Osteocyte (in vitro differentiated cells): ENCODE results near the gene ADM2. TPM values are rescaled to one million over a fixed set of nuclear protein-coding genes. Genes with fewer than 3 reads are reported as not detected.
A peak's percentile ranks its signal among the peaks of the same experiment; 100 is the strongest.

Experiments
- DNase-seq: peaks from one replicate; pipeline ENCODE4 v3.0.0; 2021; ENCODE audit warnings: mixed read lengths; ENCODE audit not compliant: unreplicated experiment; ENCODE audit errors: extremely low spot score
- H3K27ac Mint-ChIP-seq: one replicate; pipeline ENCODE4 v1.8.0; 2021; ENCODE audit warnings: mild to moderate bottlenecking, mixed read lengths; ENCODE audit not compliant: unreplicated experiment
- H3K27me3 Mint-ChIP-seq: one replicate; pipeline ENCODE4 v1.8.0; 2021; ENCODE audit warnings: mixed read lengths; ENCODE audit not compliant: unreplicated experiment
- H3K36me3 Mint-ChIP-seq: one replicate; pipeline ENCODE4 v1.8.0; 2021; ENCODE audit warnings: mixed read lengths; ENCODE audit not compliant: unreplicated experiment
- H3K4me1 Mint-ChIP-seq: one replicate; pipeline ENCODE4 v1.8.0; 2021; ENCODE audit warnings: mixed read lengths; ENCODE audit not compliant: unreplicated experiment
- H3K4me3 Mint-ChIP-seq: one replicate; pipeline ENCODE4 v1.8.0; 2021; ENCODE audit warnings: mild to moderate bottlenecking, moderate library complexity, mixed read lengths; ENCODE audit not compliant: unreplicated experiment
- H3K9me3 Mint-ChIP-seq: one replicate; pipeline ENCODE4 v1.8.0; 2021; ENCODE audit warnings: mixed read lengths; ENCODE audit not compliant: unreplicated experiment
- total RNA-seq: library from RNA; stranded (reverse); gene quantifications from 2 replicates; pipeline ENCODE4 v1.2.1, GENCODE V29; 2021
- TF ChIP-seq, protein P1 (sequence below): fragments of 200-600 bp; sonication (generic); IDR thresholded peaks from 2 replicates; pipeline ENCODE4 v1.5.0; 2021; ENCODE audit warnings: antibody characterized with exemption, mild to moderate bottlenecking, moderate library complexity

ADM2 gene
- total RNA-seq, 1 donor from 2014 or later = 21.1 TPM

- no peak overlapping the region for H3K27ac Mint-ChIP-seq
- no peak overlapping the region for H3K4me3 Mint-ChIP-seq
Measured at GRCh38 chr22:50443801-50444625, 37.3 kb upstream of the ADM2 start.

GRCh38 chr22:50444663-50445062, 36.7 kb upstream of the ADM2 start:
- TF ChIP-seq, protein P1, sequence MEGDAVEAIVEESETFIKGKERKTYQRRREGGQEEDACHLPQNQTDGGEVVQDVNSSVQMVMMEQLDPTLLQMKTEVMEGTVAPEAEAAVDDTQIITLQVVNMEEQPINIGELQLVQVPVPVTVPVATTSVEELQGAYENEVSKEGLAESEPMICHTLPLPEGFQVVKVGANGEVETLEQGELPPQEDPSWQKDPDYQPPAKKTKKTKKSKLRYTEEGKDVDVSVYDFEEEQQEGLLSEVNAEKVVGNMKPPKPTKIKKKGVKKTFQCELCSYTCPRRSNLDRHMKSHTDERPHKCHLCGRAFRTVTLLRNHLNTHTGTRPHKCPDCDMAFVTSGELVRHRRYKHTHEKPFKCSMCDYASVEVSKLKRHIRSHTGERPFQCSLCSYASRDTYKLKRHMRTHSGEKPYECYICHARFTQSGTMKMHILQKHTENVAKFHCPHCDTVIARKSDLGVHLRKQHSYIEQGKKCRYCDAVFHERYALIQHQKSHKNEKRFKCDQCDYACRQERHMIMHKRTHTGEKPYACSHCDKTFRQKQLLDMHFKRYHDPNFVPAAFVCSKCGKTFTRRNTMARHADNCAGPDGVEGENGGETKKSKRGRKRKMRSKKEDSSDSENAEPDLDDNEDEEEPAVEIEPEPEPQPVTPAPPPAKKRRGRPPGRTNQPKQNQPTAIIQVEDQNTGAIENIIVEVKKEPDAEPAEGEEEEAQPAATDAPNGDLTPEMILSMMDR = no peak
- no peak overlapping the region for H3K4me3 Mint-ChIP-seq
- H3K36me3 Mint-ChIP-seq = peaks cover 14% of the 10 kb centered on the region
- H3K27me3 Mint-ChIP-seq = no peaks in the 10 kb centered on the region
- DNase-seq = no peak
- peak overlapping the region; percentile 38 for H3K27ac Mint-ChIP-seq
- H3K9me3 Mint-ChIP-seq = no peaks in the 10 kb centered on the region
- H3K4me1 Mint-ChIP-seq = peaks cover 21% of the 10 kb centered on the region

More at GRCh38 chr22:50443801-50444625, 37.3 kb upstream of the ADM2 start:
- H3K36me3 Mint-ChIP-seq = peaks cover 12% of the 10 kb centered on the region
- H3K4me1 Mint-ChIP-seq = peaks cover 21% of the 10 kb centered on the region
- H3K9me3 Mint-ChIP-seq = no peaks in the 10 kb centered on the region
- TF ChIP-seq, protein P1 = no peak
- no peak for DNase-seq
- no peaks in the 10 kb centered on the region for H3K27me3 Mint-ChIP-seq

GRCh38 chr22:50445071-50445879, 36.1 kb upstream of the ADM2 start:
- TF ChIP-seq, protein P1 = no peak

DNA sequence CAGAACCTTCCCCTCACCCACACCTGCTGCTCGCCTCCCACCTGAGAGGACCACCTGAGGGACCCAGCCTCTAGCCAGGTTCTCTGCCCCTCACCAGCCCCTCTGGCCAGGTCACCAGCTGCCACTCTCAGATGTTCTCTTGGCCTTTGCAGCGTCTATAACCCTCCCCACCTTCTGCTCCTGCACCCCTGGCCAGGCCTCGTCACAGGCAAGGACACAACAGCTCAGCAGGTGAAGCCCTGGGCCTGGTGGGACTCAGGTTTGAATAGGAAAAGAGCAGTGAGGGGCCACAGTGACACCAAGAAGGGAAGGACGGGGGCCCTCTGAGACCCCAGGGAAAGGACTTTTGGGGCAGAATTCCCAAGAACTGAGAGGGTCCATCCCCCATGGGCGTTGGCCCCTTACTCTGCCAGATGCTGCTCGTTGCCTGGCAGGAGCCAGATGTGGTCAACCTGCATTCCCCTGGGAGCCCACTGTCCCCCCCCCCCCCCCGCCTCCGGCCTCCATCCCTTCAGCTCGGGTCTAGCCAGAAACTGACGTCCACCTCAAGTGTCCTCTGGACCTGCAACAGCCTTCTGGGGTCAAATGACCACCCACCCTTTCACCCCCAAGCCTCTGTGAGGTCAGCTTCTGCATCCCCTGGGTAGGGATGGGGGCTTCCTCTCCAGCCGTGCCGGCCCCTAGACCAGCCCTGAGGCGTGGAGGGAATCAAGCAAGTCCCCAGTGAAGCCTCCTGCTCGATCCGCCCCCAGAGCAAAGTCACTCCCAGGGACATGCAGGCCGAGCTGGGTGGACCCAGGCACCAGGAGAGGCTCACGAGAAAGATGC, 35.2 kb upstream of the ADM2 start:
- H3K27me3 Mint-ChIP-seq = no peaks in the 10 kb centered on the region
- H3K4me3 Mint-ChIP-seq = no peak overlapping the region
- TF ChIP-seq, protein P1 = no peak
- peaks cover 22% of the 10 kb centered on the region for H3K36me3 Mint-ChIP-seq
- peaks cover 21% of the 10 kb centered on the region for H3K4me1 Mint-ChIP-seq
- no peak for DNase-seq
- H3K27ac Mint-ChIP-seq = no peak overlapping the region
- no peaks in the 10 kb centered on the region for H3K9me3 Mint-ChIP-seq

More at GRCh38 chr22:50445071-50445879, 36.1 kb upstream of the ADM2 start:
- Mint-ChIP-seq H3K9me3 (no peaks in the 10 kb centered on the region), H3K27ac (peak overlapping the region; percentile 38), H3K4me3 (no peak overlapping the region), H3K4me1 (peaks cover 21% of the 10 kb centered on the region), H3K36me3 (peaks cover 17% of the 10 kb centered on the region), H3K27me3 (no peaks in the 10 kb centered on the region)
- no peak for DNase-seq
